HepG2 (cell line): ENCODE results near the gene FNDC3B. TPM values are rescaled to one million over a fixed set of nuclear protein-coding genes. Genes with fewer than 3 reads are reported as not detected.
A peak's percentile ranks its signal among the peaks of the same experiment; 100 is the strongest.

Experiments used
- ARNT ChIP-seq: fragments of 450-650 bp; IDR thresholded peaks from 2 replicates; pipeline ENCODE4 v1.6.1; 2017
- HNRNPUL1 ChIP-seq: fragments of 200-400 bp; formaldehyde crosslinking; IDR thresholded peaks from 2 replicates; pipeline ENCODE4 v1.6.1; 2017; ENCODE audit warnings: low read depth, mild to moderate bottlenecking, low read length, moderate library complexity
- IKZF4 ChIP-seq: sonication (generic); formaldehyde crosslinking; IDR thresholded peaks from 2 replicates; pipeline ENCODE4 v1.5.1; 2020; ENCODE audit warnings: borderline replicate concordance, mild to moderate bottlenecking, low read depth, missing genetic modification reagents; ENCODE audit errors: not compliant biosample characterization
- MAFF ChIP-seq: IDR thresholded peaks from 2 replicates; pipeline ENCODE4 v1.6.1; 2011; ENCODE audit warnings: low read depth, low read length, improper control_type of control experiment
- MAFG ChIP-seq: sonication (generic); formaldehyde crosslinking; IDR thresholded peaks from 2 replicates; pipeline ENCODE4 v1.5.1; 2020; ENCODE audit warnings: mild to moderate bottlenecking, missing genetic modification reagents
- MEIS1 ChIP-seq: sonication (generic); formaldehyde crosslinking; IDR thresholded peaks from 2 replicates; pipeline ENCODE4 v1.9.0; 2021; ENCODE audit warnings: mild to moderate bottlenecking, missing genetic modification reagents, moderate library complexity, borderline replicate concordance
- MLLT10 ChIP-seq: sonication (generic); formaldehyde crosslinking; IDR thresholded peaks from 2 replicates; pipeline ENCODE4 v1.4.0; 2020; ENCODE audit warnings: missing genetic modification reagents
- RFX1 ChIP-seq: fragments of 450-650 bp; IDR thresholded peaks from 2 replicates; pipeline ENCODE4 v1.6.1; 2017
- ZNF10 ChIP-seq: sonication (generic); formaldehyde crosslinking; IDR thresholded peaks from 2 replicates; pipeline ENCODE4 v1.4.0; 2020; ENCODE audit warnings: mild to moderate bottlenecking, low read depth, missing genetic modification reagents, borderline replicate concordance
- ZNF235 ChIP-seq: sonication (generic); formaldehyde crosslinking; IDR thresholded peaks from 2 replicates; pipeline ENCODE4 v1.8.1; 2023; ENCODE audit warnings: mild to moderate bottlenecking, missing genetic modification reagents, borderline replicate concordance
- ZNF331 ChIP-seq: sonication (generic); formaldehyde crosslinking; IDR thresholded peaks from 2 replicates; pipeline ENCODE4 v1.4.0; 2020; ENCODE audit warnings: missing genetic modification reagents
- ZNF766 ChIP-seq: sonication (generic); formaldehyde crosslinking; IDR thresholded peaks from 2 replicates; pipeline ENCODE4 v1.5.0; 2020; ENCODE audit warnings: missing genetic modification reagents, borderline replicate concordance
- polyA plus RNA-seq, 8 experiments: library from polyadenylated mRNA; depleted of rRNA in 3 of 8; stranded (reverse) in 7 of 8; unstranded in 1 of 8; fragments of >200 nt; fragmentation: Illumina TruSeq in 4 of 8; extraction: Trizol in 4 of 8; gene quantifications; 2 replicates each; pipeline versions ENCODE4 v1.2.1 to v1.2.3, GENCODE V29; 2011 to 2016; ENCODE audit warnings: low read depth in 4 of 8, missing spikeins in 1 of 8, mixed read lengths in 1 of 8; ENCODE audit not compliant: insufficient read depth in 1 of 8
- total RNA-seq, 5 experiments: library from RNA; depleted of rRNA; stranded (reverse); fragments of >200 nt; fragmentation: Illumina TruSeq; extraction: Trizol; gene quantifications; 2 replicates each; pipeline ENCODE4 v1.2.3, GENCODE V29; 2016; ENCODE audit warnings: low read depth in 1 of 5
- TF ChIP-seq, protein P1 (sequence below): sonication (generic); formaldehyde crosslinking; IDR thresholded peaks from 2 replicates; pipeline ENCODE4 v1.5.0; 2020; ENCODE audit warnings: mild to moderate bottlenecking, missing genetic modification reagents
- TF ChIP-seq, protein P2 (sequence below): sonication (generic); formaldehyde crosslinking; IDR thresholded peaks from 2 replicates; pipeline ENCODE4 v1.4.0; 2020; ENCODE audit warnings: missing genetic modification reagents, borderline replicate concordance
- TF ChIP-seq, protein P3 (sequence below): sonication (generic); formaldehyde crosslinking; IDR thresholded peaks from 2 replicates; pipeline ENCODE4 v1.5.1; 2020; ENCODE audit warnings: mild to moderate bottlenecking, moderate library complexity, missing genetic modification reagents
- TF ChIP-seq, protein P4 (sequence below): fragments of 450-650 bp; IDR thresholded peaks from 2 replicates; pipeline ENCODE4 v1.6.1; 2017; ENCODE audit warnings: mild to moderate bottlenecking
- TF ChIP-seq, protein P5 (sequence below): IDR thresholded peaks from 2 replicates; pipeline ENCODE4 v1.6.1; 2016; ENCODE audit warnings: missing compliant biosample characterization, missing genetic modification reagents, borderline replicate concordance

FNDC3B gene
- total and polyA plus RNA-seq, 2 of the 13 experiments (the other 11 are each of a cell fraction or from before 2014, with no cell fraction given), result 74.8 to 103 TPM

DNA sequence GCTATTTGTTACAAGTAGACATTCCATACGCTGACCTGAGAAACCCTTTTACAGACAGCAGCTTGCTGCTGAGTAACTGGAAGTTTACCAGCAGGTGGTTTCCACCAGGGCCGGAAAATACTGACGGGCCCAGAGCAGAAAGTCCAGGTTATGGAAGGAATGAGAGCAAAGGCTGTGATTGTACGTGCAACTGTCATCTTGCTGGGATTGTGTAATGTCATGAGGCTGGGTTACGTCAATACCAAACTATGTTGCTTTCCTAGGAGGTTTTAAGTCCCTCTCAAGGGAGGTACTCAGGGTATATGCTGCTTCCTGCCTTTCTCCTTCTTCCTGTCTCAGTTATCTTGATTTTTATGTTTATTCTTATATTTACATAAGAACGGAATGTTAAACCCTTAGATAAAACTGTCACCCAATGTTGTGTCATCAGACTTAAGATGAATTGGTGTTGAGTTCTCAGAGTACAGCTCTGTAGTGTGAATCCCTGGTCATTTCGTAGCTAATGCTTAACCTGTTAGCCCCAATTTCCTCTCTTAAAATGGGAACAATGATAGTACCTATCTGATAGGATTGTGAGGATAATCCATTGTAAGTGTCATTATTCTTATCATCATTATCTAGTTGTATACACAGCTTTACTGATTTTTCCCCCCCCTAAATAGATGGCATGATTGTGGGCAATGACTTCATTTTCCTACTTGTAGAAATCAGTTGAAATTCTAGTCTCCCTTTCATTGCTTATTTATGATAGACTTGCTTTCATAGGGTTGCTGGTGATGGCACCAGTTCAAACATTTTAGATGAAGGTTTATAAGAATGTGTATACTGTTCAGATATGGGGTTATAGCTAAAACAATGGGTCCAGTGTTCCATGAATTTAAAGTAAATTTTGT, 101.4 kb downstream of the FNDC3B start (continued):
- TF ChIP-seq, protein P1, sequence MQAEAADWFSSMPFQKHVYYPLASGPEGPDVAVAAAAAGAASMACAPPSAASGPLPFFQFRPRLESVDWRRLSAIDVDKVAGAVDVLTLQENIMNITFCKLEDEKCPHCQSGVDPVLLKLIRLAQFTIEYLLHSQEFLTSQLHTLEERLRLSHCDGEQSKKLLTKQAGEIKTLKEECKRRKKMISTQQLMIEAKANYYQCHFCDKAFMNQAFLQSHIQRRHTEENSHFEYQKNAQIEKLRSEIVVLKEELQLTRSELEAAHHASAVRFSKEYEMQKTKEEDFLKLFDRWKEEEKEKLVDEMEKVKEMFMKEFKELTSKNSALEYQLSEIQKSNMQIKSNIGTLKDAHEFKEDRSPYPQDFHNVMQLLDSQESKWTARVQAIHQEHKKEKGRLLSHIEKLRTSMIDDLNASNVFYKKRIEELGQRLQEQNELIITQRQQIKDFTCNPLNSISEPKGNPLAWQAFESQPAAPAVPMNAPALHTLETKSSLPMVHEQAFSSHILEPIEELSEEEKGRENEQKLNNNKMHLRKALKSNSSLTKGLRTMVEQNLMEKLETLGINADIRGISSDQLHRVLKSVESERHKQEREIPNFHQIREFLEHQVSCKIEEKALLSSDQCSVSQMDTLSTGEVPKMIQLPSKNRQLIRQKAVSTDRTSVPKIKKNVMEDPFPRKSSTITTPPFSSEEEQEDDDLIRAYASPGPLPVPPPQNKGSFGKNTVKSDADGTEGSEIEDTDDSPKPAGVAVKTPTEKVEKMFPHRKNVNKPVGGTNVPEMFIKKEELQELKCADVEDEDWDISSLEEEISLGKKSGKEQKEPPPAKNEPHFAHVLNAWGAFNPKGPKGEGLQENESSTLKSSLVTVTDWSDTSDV, result no peak
- TF ChIP-seq ZNF10, result no peak
- no peak for TF ChIP-seq ARNT
- no peak for TF ChIP-seq MLLT10 (CRISPR knock-in tag)
- TF ChIP-seq, protein P2, sequence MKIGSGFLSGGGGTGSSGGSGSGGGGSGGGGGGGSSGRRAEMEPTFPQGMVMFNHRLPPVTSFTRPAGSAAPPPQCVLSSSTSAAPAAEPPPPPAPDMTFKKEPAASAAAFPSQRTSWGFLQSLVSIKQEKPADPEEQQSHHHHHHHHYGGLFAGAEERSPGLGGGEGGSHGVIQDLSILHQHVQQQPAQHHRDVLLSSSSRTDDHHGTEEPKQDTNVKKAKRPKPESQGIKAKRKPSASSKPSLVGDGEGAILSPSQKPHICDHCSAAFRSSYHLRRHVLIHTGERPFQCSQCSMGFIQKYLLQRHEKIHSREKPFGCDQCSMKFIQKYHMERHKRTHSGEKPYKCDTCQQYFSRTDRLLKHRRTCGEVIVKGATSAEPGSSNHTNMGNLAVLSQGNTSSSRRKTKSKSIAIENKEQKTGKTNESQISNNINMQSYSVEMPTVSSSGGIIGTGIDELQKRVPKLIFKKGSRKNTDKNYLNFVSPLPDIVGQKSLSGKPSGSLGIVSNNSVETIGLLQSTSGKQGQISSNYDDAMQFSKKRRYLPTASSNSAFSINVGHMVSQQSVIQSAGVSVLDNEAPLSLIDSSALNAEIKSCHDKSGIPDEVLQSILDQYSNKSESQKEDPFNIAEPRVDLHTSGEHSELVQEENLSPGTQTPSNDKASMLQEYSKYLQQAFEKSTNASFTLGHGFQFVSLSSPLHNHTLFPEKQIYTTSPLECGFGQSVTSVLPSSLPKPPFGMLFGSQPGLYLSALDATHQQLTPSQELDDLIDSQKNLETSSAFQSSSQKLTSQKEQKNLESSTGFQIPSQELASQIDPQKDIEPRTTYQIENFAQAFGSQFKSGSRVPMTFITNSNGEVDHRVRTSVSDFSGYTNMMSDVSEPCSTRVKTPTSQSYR (CRISPR knock-in tag), result no peak
- TF ChIP-seq, protein P3, sequence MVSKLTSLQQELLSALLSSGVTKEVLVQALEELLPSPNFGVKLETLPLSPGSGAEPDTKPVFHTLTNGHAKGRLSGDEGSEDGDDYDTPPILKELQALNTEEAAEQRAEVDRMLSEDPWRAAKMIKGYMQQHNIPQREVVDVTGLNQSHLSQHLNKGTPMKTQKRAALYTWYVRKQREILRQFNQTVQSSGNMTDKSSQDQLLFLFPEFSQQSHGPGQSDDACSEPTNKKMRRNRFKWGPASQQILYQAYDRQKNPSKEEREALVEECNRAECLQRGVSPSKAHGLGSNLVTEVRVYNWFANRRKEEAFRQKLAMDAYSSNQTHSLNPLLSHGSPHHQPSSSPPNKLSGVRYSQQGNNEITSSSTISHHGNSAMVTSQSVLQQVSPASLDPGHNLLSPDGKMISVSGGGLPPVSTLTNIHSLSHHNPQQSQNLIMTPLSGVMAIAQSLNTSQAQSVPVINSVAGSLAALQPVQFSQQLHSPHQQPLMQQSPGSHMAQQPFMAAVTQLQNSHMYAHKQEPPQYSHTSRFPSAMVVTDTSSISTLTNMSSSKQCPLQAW (CRISPR knock-in tag), result peak; percentile 92
- TF ChIP-seq, protein P4, sequence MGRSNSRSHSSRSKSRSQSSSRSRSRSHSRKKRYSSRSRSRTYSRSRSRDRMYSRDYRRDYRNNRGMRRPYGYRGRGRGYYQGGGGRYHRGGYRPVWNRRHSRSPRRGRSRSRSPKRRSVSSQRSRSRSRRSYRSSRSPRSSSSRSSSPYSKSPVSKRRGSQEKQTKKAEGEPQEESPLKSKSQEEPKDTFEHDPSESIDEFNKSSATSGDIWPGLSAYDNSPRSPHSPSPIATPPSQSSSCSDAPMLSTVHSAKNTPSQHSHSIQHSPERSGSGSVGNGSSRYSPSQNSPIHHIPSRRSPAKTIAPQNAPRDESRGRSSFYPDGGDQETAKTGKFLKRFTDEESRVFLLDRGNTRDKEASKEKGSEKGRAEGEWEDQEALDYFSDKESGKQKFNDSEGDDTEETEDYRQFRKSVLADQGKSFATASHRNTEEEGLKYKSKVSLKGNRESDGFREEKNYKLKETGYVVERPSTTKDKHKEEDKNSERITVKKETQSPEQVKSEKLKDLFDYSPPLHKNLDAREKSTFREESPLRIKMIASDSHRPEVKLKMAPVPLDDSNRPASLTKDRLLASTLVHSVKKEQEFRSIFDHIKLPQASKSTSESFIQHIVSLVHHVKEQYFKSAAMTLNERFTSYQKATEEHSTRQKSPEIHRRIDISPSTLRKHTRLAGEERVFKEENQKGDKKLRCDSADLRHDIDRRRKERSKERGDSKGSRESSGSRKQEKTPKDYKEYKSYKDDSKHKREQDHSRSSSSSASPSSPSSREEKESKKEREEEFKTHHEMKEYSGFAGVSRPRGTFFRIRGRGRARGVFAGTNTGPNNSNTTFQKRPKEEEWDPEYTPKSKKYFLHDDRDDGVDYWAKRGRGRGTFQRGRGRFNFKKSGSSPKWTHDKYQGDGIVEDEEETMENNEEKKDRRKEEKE, result no peak
- no peak for TF ChIP-seq MAFG (CRISPR knock-in tag)
- 0 out of 2 replicates have a peak, but pooled peaks have one; percentile 41 for TF ChIP-seq MAFF
- no peak for TF ChIP-seq IKZF4 (CRISPR knock-in tag)
- peak; percentile 65 for TF ChIP-seq ZNF766 (CRISPR knock-in tag)
- peak; percentile 94 for TF ChIP-seq ZNF331 (CRISPR knock-in tag)
- TF ChIP-seq, protein P5, sequence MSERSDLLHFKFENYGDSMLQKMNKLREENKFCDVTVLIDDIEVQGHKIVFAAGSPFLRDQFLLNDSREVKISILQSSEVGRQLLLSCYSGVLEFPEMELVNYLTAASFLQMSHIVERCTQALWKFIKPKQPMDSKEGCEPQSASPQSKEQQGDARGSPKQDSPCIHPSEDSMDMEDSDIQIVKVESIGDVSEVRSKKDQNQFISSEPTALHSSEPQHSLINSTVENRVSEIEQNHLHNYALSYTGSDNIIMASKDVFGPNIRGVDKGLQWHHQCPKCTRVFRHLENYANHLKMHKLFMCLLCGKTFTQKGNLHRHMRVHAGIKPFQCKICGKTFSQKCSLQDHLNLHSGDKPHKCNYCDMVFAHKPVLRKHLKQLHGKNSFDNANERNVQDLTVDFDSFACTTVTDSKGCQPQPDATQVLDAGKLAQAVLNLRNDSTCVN (CRISPR knock-in tag), result peak; percentile 56; the same call in 1 of the 2 replicates
- no peak for TF ChIP-seq ZNF235 (CRISPR knock-in tag)
- peak; percentile 26; the same call in 1 of the 2 replicates for TF ChIP-seq HNRNPUL1
- no peak for TF ChIP-seq RFX1
- peak; percentile 97; the same call in 1 of the 2 replicates for TF ChIP-seq MEIS1 (CRISPR knock-in tag)
